ENCODE measurements around the gene TSPAN9.
"Not testable (repeated sequence)": the region's sequence is repeated elsewhere in the genome, so short reads cannot be mapped to it uniquely, and the experiment has no call there.

Gene TSPAN9

DNA sequence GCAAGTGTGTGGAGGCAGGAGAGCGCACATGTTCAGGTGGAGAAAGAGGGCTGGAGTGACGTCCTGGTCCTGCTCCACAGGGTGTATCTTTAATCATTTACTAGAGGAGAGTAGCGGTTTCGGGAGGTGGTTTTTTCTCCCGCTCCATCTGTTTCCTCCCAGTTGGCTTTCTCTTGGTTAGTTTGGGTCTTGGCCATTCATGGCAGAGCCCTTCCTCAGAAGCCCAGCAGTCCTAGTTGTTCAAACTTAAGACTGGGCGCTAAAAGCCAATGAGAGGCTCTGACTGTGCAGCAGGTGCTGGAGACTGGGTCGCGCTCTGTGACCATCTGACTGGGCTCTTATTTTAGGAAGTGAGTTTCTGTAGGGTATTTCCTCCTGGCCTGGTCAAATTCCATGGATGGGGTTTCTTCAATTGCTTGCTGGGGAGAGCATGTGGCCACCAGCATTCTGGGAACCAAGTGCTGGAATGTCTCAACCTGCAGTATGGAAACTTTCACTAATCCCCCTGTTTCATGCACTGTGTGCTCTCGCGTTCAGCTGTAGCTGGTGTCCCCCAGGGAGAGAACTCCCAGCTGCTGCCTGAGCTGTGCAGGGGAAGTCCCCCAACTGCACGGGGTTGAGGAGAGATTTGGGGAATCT lies 27.4 kb upstream of the TSPAN9 start:
- no peaks in the 10 kb centered on the region for H3K9me3 Mint-ChIP-seq
- H3K36me3 Mint-ChIP-seq (ENCODE audit: low read depth) = no peaks in the 10 kb centered on the region
- no peak overlapping the region for H3K27ac Mint-ChIP-seq
- H3K27me3 Mint-ChIP-seq (ENCODE audit: low read depth) = peaks cover 9% of the 10 kb centered on the region
- no peak overlapping the region for H3K4me3 Mint-ChIP-seq
- DNase-seq (ENCODE audit: low spot score) = no peak
- H3K4me1 Mint-ChIP-seq (ENCODE audit: low read depth) = no peaks in the 10 kb centered on the region

GRCh38 chr12:3054374-3054773 lies 22.8 kb upstream of the TSPAN9 start:
- Mint-ChIP-seq H3K4me1 (ENCODE audit: low read depth) (no peaks in the 10 kb centered on the region), H3K27me3 (ENCODE audit: low read depth) (peaks cover 9% of the 10 kb centered on the region), H3K4me3 (no peak overlapping the region), H3K36me3 (ENCODE audit: low read depth) (no peaks in the 10 kb centered on the region), H3K9me3 (no peaks in the 10 kb centered on the region), H3K27ac (no peak overlapping the region)
- no peak for DNase-seq (ENCODE audit: low spot score)

DNA sequence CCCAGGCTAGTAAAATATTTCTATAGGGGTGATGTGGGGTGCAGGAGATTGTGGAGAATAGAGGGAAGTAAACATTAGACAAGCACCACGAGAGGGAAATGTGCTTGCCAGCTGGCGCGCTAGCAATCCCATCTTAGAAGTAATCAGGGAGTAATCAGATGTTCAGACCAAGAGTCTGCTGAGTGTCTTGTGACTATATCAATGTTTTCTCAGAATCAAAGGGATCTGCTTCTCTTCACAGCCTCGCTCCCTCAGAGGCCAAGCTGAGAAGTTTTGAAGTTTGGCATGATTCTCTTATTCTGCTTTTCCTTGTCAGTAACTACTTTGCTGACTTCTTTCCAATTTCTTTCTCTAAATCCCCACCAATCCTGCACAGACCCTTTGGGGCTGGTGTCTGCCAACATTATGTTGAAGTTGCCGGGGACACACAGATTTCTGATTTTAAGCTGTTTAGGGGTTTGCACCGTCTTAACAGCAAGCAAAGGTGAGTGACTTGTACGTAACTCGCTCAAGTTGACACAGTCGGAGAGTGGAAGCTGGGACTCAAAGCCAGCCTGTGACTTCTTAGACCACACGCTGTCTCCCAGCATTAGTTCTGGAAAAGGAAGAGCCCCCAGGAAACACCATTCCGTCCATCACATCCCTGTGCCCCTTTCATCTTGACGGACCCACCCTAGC lies 22.0 kb upstream of the TSPAN9 start:
- no peak overlapping the region for H3K4me3 Mint-ChIP-seq
- no peaks in the 10 kb centered on the region for H3K9me3 Mint-ChIP-seq
- peaks cover 5% of the 10 kb centered on the region for H3K27me3 Mint-ChIP-seq (ENCODE audit: low read depth)
- no peak for DNase-seq (ENCODE audit: low spot score)
- H3K27ac Mint-ChIP-seq = no peak overlapping the region
- no peaks in the 10 kb centered on the region for H3K36me3 Mint-ChIP-seq (ENCODE audit: low read depth)
- H3K4me1 Mint-ChIP-seq (ENCODE audit: low read depth) = no peaks in the 10 kb centered on the region

DNA sequence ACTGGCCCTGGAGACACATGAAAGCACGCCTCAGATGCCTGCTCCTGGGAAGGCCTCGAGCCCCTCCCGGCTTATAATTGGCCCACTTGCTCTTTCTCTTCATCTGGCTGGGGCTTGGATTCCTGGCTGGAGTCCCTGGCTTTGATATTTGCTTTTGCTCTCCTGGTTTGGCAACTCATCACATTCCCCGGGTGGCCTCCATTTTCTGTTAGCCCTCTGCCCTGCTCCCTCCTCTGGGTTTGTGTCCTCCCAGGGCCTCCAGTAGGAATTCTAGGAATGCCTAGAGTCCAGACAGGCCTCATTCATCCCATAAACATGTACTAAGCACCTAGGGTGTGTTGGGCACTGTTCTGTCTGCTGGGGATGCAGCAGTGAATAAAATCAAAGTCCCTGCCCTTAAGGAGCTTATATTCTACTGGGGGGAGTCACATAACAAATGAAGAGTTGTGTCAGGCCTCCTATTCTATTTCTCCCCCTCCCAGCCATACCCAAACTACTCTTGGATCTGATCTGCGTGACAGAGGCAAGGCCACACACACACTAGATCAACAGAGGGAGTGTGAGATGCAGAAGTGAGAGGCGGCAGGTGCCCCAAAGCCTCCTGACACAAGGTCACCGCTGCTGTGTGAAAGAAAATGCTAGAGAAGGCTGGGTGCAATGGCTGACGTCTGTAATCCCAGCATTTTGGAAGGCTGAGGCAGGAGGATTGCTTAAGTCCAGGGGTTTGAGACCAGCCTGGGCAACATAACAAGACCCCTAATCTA lies 21.3 kb upstream of the TSPAN9 start:
- no peaks in the 10 kb centered on the region for H3K4me1 Mint-ChIP-seq (ENCODE audit: low read depth)
- H3K36me3 Mint-ChIP-seq (ENCODE audit: low read depth) = no peaks in the 10 kb centered on the region

DNA sequence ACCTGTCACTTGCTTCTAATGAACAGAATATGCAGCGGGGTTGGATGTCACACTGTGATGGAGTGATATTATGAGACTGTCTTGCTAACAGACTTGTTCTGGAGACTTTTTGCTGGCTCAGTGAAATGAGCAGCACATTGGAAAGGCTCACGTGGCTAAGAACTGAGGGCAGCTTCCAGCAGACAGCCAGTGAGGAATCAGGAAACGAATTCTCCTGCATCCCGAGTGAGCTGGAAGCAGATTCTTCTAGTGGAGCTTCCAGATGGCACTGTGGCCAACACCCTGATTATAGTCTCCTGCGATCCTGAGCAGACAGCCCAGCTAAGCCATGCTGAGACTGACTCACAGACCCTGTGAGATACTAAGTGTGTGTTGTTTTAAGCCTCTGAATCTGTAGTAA lies 16.1 kb upstream of the TSPAN9 start:
- H3K4me1 Mint-ChIP-seq (ENCODE audit: low read depth) = no peaks in the 10 kb centered on the region
- H3K9me3 Mint-ChIP-seq = no peaks in the 10 kb centered on the region
- no peak overlapping the region for H3K27ac Mint-ChIP-seq
- peaks cover 11% of the 10 kb centered on the region for H3K27me3 Mint-ChIP-seq (ENCODE audit: low read depth)
- DNase-seq (ENCODE audit: low spot score) = no peak
- no peak overlapping the region for H3K4me3 Mint-ChIP-seq
- no peaks in the 10 kb centered on the region for H3K36me3 Mint-ChIP-seq (ENCODE audit: low read depth)

More for the DNA sequence above, 21.3 kb upstream of the TSPAN9 start:
- no peak overlapping the region for H3K4me3 Mint-ChIP-seq
- DNase-seq (ENCODE audit: low spot score) = no peak
- H3K27me3 Mint-ChIP-seq (ENCODE audit: low read depth) = peaks cover 3% of the 10 kb centered on the region
- no peak overlapping the region for H3K27ac Mint-ChIP-seq
- H3K9me3 Mint-ChIP-seq = no peaks in the 10 kb centered on the region

DNA sequence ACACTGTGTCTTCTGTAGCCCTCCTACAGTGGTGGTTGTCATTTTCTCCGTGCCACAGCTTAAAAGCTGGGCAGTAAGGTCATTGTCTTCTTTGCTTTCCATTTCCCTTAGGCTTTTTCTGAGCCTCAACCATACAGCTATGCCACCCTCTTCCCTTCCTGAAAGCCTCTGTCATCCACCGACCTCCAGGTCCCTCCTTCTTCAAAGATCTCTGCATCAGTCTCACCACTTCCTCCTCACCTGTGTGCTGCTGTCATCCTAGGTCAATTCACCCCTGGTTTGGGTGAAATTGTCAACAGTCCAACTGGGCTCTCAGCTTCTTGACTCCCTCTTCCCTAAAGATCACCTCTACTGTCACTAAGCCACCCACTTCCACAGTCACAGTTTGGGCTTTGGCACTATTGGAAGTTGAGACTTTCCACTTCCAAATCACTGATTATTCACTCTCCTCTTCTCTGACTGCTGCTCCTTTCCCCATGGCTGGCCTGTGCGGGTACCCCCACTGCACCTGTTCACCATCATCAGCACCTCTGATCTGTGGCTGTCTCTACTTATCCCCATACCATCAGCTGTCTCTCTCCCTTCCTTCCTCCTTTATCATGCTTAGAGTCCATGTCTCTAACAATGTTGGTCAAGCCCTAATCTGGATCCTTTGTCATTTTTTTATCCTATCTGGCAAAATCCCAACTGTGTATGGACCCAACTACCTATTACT lies 15.5 kb upstream of the TSPAN9 start:
- Mint-ChIP-seq H3K9me3 (no peaks in the 10 kb centered on the region), H3K4me1 (ENCODE audit: low read depth) (no peaks in the 10 kb centered on the region), H3K27me3 (ENCODE audit: low read depth) (peaks cover 11% of the 10 kb centered on the region), H3K27ac (no peak overlapping the region), H3K4me3 (no peak overlapping the region), H3K36me3 (ENCODE audit: low read depth) (no peaks in the 10 kb centered on the region)
- no peak for DNase-seq (ENCODE audit: low spot score)

- Mint-ChIP-seq H3K27me3 (ENCODE audit: low read depth) (peaks cover 16% of the 10 kb centered on the region), H3K27ac (no peak overlapping the region), H3K9me3 (no peaks in the 10 kb centered on the region), H3K36me3 (ENCODE audit: low read depth) (no peaks in the 10 kb centered on the region), H3K4me3 (no peak overlapping the region), H3K4me1 (ENCODE audit: low read depth) (no peaks in the 10 kb centered on the region)
- no peak for DNase-seq (ENCODE audit: low spot score)
Observed at GRCh38 chr12:3065300-3065699, 11.9 kb upstream of the TSPAN9 start.

DNA sequence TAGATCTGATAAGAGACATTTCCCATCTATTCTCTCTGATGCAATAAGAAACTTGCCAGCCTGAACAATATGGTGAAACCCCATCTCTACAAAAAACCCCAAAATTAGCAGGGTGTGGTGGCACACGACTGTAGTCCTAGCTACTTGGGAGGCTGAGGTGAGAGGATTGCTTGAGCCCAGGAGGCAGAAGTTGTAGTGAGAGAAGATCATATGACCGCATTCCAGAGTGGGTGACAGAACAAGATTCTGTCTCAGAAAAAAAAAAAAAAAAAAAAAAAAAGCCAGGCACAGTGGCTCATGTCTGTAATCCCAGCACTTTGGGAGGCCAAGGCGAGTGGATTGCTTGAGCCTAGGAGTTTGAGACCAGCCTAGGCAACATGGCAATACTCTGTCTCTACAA lies 11.3 kb upstream of the TSPAN9 start:
- not testable (repeated sequence) for H3K4me1 Mint-ChIP-seq (ENCODE audit: low read depth); H3K27ac Mint-ChIP-seq; H3K4me3 Mint-ChIP-seq; DNase-seq (ENCODE audit: low spot score); H3K36me3 Mint-ChIP-seq (ENCODE audit: low read depth); H3K9me3 Mint-ChIP-seq
- H3K27me3 Mint-ChIP-seq (ENCODE audit: low read depth) = peaks cover 16% of the 10 kb centered on the region

- no peak for DNase-seq (ENCODE audit: low spot score)
- Mint-ChIP-seq H3K4me3 (no peak overlapping the region), H3K27ac (no peak overlapping the region), H3K4me1 (ENCODE audit: low read depth) (no peaks in the 10 kb centered on the region), H3K9me3 (no peaks in the 10 kb centered on the region), H3K27me3 (ENCODE audit: low read depth) (peaks cover 11% of the 10 kb centered on the region), H3K36me3 (ENCODE audit: low read depth) (no peaks in the 10 kb centered on the region)
Observed at GRCh38 chr12:3069714-3070113, 7.5 kb upstream of the TSPAN9 start.

- H3K27me3 Mint-ChIP-seq (ENCODE audit: low read depth) = peaks cover 18% of the 10 kb centered on the region
- H3K4me1 Mint-ChIP-seq (ENCODE audit: low read depth) = no peaks in the 10 kb centered on the region
- DNase-seq (ENCODE audit: low spot score) = no peak
- no peak overlapping the region for H3K4me3 Mint-ChIP-seq
- no peaks in the 10 kb centered on the region for H3K36me3 Mint-ChIP-seq (ENCODE audit: low read depth)
- no peaks in the 10 kb centered on the region for H3K9me3 Mint-ChIP-seq
- H3K27ac Mint-ChIP-seq = no peak overlapping the region
Observed at GRCh38 chr12:3071107-3071506, 6.1 kb upstream of the TSPAN9 start.

GRCh38 chr12:3071710-3072109 lies 5.5 kb upstream of the TSPAN9 start:
- no peak overlapping the region for H3K27ac Mint-ChIP-seq
- no peaks in the 10 kb centered on the region for H3K36me3 Mint-ChIP-seq (ENCODE audit: low read depth)
- H3K27me3 Mint-ChIP-seq (ENCODE audit: low read depth) = peaks cover 19% of the 10 kb centered on the region

DNA sequence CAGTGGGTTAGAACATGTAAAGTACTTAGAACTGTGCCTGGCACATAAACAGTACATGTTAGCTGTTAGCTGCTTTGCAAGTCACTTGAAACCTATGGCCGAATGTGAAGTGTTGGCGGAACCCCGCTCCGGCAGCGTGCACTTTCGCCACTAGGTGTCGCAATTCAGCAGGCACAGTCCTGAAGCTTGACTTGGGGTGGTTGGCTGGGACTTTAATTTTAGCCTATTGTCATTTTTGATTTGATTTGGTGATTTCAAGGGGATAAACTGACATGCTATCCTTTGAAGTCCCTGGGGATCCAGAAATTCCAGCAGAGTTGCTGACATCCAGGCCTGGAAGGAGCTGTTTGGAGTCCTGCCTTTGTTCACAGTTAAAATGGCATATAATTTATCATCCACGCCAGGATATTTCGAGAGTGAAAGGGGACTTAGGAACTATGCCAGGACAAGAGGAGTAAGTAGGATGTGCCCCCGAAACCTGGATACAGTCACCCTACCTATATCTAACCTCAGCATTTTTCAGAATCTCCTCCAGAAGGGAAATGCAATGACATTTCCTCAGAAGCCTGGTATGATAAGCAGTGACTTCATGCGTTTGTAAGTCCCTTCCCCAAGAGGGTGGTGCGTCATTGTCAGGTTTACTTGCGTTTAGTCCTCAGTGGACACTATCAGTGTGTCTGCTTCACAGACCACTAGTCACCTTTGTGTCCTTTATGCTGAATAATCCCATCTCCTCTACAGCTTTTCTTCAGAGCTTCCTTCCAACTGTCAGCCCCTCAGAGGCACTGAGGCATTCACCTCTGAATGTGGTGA lies 3.5 kb upstream of the TSPAN9 start:
- H3K36me3 Mint-ChIP-seq (ENCODE audit: low read depth) = no peaks in the 10 kb centered on the region
- no peak overlapping the region for H3K27ac Mint-ChIP-seq
- peaks cover 7% of the 10 kb centered on the region for H3K4me1 Mint-ChIP-seq (ENCODE audit: low read depth)
- H3K4me3 Mint-ChIP-seq = no peak overlapping the region
- H3K27me3 Mint-ChIP-seq (ENCODE audit: low read depth) = peaks cover 26% of the 10 kb centered on the region
- DNase-seq (ENCODE audit: low spot score) = peak; percentile 74
- no peaks in the 10 kb centered on the region for H3K9me3 Mint-ChIP-seq

More at GRCh38 chr12:3071710-3072109, 5.5 kb upstream of the TSPAN9 start:
- Mint-ChIP-seq H3K4me1 (ENCODE audit: low read depth) (peaks cover 2% of the 10 kb centered on the region), H3K9me3 (no peaks in the 10 kb centered on the region), H3K4me3 (no peak overlapping the region)
- DNase-seq (ENCODE audit: low spot score) = no peak

DNA sequence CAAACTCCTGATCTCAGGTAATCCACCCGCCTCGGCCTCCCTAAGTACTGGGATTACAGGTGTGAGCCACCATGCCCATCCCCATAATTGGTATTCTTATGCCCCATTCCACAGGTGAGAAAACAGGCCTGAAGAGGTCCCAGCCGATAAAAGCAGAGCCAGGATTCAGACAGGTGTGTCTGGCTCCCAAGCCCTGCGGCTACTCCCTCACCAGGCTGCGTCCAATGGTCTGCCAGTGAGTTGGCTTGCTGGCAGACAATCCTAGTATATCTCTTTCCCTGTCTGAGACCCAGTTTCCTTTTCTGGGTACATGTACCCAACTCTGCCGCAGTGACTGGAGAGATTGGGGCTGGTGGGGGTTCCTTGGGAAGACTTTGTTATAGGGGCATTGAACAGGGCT lies 1.9 kb upstream of the TSPAN9 start:
- Mint-ChIP-seq H3K4me1 (ENCODE audit: low read depth) (peaks cover 7% of the 10 kb centered on the region), H3K4me3 (peak overlapping the region; percentile 19), H3K27ac (no peak overlapping the region), H3K36me3 (ENCODE audit: low read depth) (no peaks in the 10 kb centered on the region), H3K9me3 (no peaks in the 10 kb centered on the region), H3K27me3 (ENCODE audit: low read depth) (peaks cover 28% of the 10 kb centered on the region)
- no peak for DNase-seq (ENCODE audit: low spot score)
